Stomach smooth muscle (tissue), 2 donors: ENCODE results near the gene SKIC8.

ENCODE experiments used
- H3K27ac ChIP-seq: one replicate; pipeline ENCODE4 v1.7.0; 2013; ENCODE audit warnings: mild to moderate bottlenecking, low read length, inconsistent platforms
- H3K27me3 ChIP-seq, 2 donors: one replicate each; pipeline ENCODE4 v1.7.0; 2013; ENCODE audit warnings: low read length in 2 of 2; ENCODE audit not compliant: insufficient read depth in 2 of 2, control insufficient read depth in 1 of 2
- H3K36me3 ChIP-seq, 2 donors: one replicate each; pipeline ENCODE4 v1.7.0; 2013; ENCODE audit warnings: low read length in 2 of 2; ENCODE audit not compliant: control insufficient read depth in 2 of 2, insufficient read depth in 2 of 2
- H3K4me1 ChIP-seq: one replicate; pipeline ENCODE4 v1.7.0; 2013; ENCODE audit warnings: low read length; ENCODE audit not compliant: control insufficient read depth, insufficient read depth
- H3K4me3 ChIP-seq, 2 donors: one replicate each; pipeline ENCODE4 v1.7.0; 2013; ENCODE audit warnings: low read length in 2 of 2
- H3K9ac ChIP-seq, 2 donors: one replicate each; pipeline ENCODE4 v1.7.0; 2013; ENCODE audit warnings: low read length in 2 of 2, mild to moderate bottlenecking in 1 of 2
- H3K9me3 ChIP-seq, 2 donors: one replicate each; pipeline ENCODE4 v1.7.0; 2013; ENCODE audit warnings: low read length in 2 of 2; ENCODE audit not compliant: control insufficient read depth in 2 of 2
- donor health status: healthy.
- donor health status: Pancreatic carcinoma.

Gene SKIC8

DNA sequence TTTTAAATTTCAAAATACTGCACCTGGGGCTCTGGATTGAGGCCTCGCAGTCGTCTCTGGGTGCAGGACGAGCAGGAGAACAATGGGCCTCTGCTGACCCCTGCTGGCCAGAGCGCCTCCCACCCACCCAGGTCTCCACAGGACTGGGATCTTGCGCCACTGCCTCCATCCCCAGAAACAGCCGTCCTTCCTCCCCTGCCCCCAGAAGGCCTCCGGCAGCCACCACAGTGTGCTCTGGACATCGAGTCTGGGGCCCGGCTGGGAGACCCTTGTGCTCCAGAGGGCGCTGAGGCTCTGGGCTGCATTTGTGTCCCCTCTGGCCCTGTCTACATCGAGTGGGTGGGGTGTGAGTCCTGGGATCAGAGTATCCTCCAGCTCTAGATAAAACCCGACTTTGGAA, 58.4 kb downstream of the SKIC8 start:
- Histone ChIP-seq H3K4me1 (peaks cover 2% of the 10 kb centered on the region), H3K36me3 (no peaks in the 10 kb centered on the region), H3K27me3 (no peaks in the 10 kb centered on the region), H3K4me3 (no peak overlapping the region), H3K9me3 (no peaks in the 10 kb centered on the region), H3K27ac (no peak overlapping the region), H3K9ac (no peak overlapping the region)

DNA sequence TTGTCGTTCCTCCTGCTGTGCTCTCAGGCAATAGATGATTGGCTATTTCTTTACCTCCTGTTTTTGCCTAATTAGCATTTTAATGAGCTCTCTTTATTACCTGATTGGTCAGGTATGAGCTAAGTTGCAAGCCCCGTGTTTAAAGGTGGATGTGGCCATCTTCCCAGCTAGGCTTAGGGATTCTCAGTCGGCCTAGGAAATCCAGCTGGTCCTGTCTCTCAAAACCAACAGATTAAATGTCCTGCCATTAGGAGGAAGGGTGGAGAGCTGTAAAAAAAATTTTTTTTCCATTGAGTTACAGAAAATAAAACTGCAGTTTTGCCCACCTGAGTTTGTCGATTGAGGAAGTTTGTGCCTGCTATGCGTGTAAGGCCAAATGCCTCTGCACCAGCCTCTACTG, 59.6 kb downstream of the SKIC8 start:
- no peak overlapping the region for H3K9ac ChIP-seq
- no peaks in the 10 kb centered on the region for H3K9me3 ChIP-seq

GRCh38 chr15:78237146-78237545, 62.3 kb downstream of the SKIC8 start:
- no peak overlapping the region for H3K9ac ChIP-seq
- no peaks in the 10 kb centered on the region for H3K36me3 ChIP-seq
- H3K9me3 ChIP-seq, result no peaks in the 10 kb centered on the region
- no peak overlapping the region for H3K27ac ChIP-seq
- no peak overlapping the region for H3K4me3 ChIP-seq
- no peaks in the 10 kb centered on the region for H3K4me1 ChIP-seq
- H3K27me3 ChIP-seq, result no peaks in the 10 kb centered on the region

More for the DNA sequence above, 59.6 kb downstream of the SKIC8 start:
- H3K4me3 ChIP-seq, result no peak overlapping the region
- H3K27ac ChIP-seq, result no peak overlapping the region
- no peaks in the 10 kb centered on the region for H3K36me3 ChIP-seq
- peaks cover 2% of the 10 kb centered on the region for H3K4me1 ChIP-seq
- no peaks in the 10 kb centered on the region for H3K27me3 ChIP-seq

DNA sequence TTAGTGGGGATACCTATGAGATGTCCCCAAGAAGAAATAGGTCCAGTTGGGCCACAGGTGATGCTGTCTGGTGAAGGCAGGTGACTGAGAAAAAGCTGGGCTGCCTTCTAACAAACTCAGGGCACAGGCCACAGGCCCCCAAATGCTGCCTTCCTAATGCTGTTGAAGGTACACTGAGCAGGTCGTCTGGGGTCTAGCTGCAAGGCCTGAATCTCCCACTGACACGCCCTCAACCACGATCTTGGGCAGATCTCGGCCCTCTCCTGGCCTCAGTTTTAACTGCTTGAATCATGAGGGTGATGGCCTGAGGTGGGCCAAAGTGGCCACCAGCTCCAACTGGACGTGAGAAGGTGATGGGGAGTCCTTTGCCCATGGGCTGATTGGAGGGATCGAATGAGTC, 62.9 kb downstream of the SKIC8 start:
- no peaks in the 10 kb centered on the region for H3K36me3 ChIP-seq

DNA sequence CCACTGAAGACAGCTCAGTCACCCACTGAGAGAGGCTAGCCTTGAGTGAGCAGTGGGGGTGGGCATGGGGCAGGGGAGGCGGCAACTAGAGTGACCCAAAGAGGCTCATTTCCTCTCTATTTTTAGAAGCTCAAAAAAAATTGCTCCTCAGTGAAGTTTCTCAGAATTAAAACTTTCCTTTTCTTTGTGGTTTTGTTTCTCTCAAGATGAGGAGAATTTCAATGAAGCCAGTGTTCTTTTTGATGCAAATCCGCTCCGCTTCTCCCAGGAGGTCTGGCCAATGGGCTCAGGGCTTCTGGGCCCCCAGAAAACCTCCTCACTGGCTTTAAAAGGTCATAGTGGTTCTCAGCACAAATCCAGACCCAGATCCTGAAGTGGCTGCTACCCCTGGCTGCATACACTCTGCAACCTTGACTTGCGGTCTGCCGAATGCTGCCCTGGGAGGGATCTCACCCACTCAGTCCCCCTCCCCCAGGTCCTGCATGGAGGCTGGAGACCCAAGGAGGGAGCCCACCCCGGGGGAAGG, 64.8 kb downstream of the SKIC8 start, which contains the start of gene ACSBG1:
TSS of gene ACSBG1 (minus strand) at position 51 of the 526 bp plus-strand sequence. CDS start 64 bp downstream, outside the sequence.
- Histone ChIP-seq H3K27ac (no peak within 1 kb of the TSS), H3K4me1 (no peaks in the 10 kb centered on the region), H3K9me3 (no peaks in the 10 kb centered on the region), H3K27me3 (no peaks in the 10 kb centered on the region), H3K36me3 (no peaks in the 10 kb centered on the region), H3K9ac (no peak within 1 kb of the TSS), H3K4me3 (no peak within 1 kb of the TSS)

More for the DNA sequence above, 62.9 kb downstream of the SKIC8 start:
- Histone ChIP-seq H3K27ac (no peak overlapping the region), H3K4me1 (no peaks in the 10 kb centered on the region), H3K27me3 (no peaks in the 10 kb centered on the region), H3K4me3 (no peak overlapping the region), H3K9me3 (no peaks in the 10 kb centered on the region), H3K9ac (no peak overlapping the region)

- H3K27ac ChIP-seq, result no peak overlapping the region
- no peaks in the 10 kb centered on the region for H3K4me1 ChIP-seq
Measured at GRCh38 chr15:78233496-78233895, 65.9 kb downstream of the SKIC8 start.

More at GRCh38 chr15:78233496-78233895, 65.9 kb downstream of the SKIC8 start:
- Histone ChIP-seq H3K36me3 (no peaks in the 10 kb centered on the region), H3K4me3 (no peak overlapping the region), H3K9ac (no peak overlapping the region), H3K27me3 (no peaks in the 10 kb centered on the region), H3K9me3 (no peaks in the 10 kb centered on the region)
